GM21723 (cell line): ENCODE measurements around the gene PDZD7.
A peak's percentile ranks its signal among the peaks of the same experiment; 100 is the strongest.
"Not testable (repeated sequence)": the region's sequence is repeated elsewhere in the genome, so short reads cannot be mapped to it uniquely, and the experiment has no call there.

Experiments used
- ATAC-seq: cut with Tn5 transposase; IDR thresholded peaks from one replicate; pipeline ENCODE4 v1.9.1; 2021; ENCODE audit warnings: mild to moderate bottlenecking, moderate library complexity; ENCODE audit not compliant: unreplicated experiment

The PDZD7 gene

DNA sequence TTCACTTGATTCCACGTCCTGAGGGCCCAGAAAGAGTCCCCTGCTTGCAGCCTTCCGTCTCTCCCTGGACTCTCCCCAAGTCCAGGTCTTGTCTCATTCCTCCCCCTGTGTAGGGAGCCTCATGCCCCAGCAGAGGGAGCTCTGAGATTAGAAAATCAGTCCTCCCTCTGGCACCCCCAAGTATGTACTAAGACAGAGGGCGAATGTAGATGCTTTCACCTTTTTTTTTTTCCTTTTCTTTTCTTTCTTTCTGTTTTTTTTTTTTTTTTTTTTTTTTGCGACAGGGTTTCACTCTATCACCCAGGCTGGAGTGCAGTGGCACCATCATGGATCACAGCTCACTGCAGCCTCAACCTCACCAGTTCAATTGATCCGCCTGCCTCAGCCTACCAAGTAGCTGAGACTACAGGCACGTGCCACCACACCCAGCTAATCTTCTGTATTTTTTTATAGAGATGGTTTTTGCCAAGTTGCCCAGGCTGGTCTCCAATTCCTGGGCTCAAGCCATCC, 10.4 kb upstream of the PDZD7 start:
- peak; percentile 68 for ATAC-seq

DNA sequence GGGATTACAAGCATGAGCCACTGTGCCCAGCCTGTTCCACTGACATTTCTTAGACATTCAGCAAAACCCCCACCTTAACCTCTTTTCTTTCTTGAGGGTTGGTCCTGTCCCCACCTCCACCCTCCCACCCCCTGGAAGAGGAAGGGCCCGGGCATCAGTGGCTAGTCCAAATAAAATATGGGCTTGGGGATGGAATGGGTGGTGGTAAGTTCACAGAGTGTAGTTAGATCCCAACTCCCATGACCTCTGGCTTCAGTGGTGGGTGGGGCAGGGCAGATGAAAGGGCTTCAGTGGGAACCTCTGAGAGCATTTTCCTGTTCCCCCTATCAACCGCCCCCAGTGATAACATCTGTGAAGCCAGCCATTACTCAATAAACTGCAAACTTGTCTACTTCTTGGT, 9.9 kb upstream of the PDZD7 start:
- ATAC-seq, result no peak

DNA sequence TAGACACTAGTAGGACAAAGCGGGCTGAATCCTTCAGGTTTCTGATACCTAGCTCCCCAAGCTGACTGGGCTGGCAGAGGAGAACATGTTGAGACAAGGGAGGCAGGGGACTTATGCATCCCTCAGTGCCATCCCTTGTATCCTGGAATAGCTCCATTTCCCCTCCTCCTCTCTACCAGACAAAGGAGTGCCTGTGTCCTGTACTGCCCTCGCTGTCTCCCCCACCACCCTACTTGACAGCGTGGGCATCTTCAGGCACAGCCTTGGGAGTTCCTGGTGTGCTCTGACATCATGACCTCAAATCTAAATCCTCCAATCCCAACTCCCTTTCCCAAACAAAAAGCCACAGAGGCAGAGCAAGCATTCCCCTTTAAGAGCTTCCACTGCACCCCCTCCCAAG, 9.1 kb upstream of the PDZD7 start:
- ATAC-seq, result no peak

DNA sequence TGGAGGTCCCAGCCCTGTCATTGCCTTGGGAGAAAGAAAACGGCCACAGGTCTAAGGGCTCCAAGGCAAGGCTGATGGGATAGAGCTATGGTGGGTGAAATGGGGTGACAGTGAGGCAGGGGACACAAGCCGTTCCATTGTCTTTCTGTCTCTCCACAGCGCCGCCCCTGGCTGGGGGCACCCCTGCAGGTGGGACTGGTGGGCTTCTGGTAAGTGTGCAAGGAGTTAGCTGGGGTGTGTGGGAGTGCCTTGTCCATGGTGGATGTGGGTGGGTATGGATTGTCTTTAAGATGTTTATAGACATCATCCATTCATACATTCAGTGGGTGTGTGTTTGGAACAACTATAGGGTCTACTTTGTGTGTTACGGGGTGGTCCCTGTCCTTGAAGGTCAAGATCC, 7.6 kb upstream of the PDZD7 start:
- no peak for ATAC-seq

DNA sequence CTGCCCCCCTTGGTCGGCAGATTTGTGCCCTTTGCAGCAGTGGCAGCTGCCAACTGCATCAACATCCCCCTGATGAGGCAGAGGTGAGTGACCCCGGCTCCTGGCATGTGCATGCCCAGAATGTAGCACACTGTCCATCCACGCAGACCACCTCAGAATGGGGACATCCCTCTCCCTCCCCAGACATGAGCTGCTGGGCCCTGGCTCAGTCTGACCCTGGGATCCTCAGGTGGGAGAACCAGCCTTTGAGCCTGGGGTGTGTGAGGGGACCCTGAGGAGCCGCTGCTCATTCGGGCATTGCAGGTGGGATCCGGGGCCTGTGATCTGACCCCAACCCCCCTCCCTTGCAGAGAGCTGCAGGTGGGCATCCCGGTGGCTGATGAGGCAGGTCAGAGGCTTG, 5.8 kb upstream of the PDZD7 start:
- ATAC-seq, result no peak

DNA sequence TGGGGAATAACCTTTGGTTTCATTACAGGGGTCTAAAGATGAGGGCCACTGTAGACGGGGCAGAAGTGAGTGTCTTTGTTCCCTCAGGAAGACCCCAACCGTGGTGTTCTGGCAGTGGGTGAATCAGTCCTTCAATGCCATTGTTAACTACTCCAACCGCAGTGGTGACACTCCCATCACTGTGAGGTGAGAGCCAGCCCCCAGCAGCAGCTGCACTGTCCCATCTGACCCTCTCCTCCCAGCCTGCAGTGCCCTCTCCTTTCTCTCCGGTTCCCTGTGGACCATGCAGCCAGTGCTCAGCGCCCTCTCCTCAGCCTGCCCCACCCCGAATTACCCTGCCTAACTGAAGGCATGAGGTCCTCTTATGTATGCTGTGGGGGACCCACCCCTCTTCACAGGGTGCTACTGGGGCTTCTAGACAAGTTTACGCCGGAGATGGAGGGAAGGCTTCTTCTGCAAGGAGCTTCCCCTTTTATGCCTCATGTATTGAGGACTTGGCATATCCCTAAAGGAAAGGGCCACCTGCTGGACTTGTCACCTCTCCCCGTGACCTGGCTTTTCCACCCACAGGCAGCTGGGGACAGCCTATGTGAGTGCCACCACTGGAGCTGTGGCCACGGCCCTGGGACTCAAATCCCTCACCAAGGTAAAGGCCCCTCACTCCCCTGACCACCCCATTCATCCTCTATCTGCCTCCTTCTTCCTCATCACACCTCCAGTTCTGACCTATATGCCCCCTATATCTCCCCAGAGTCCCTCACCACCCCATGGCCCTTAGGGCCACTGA, 5.2 kb upstream of the PDZD7 start:
- no peak for ATAC-seq

DNA sequence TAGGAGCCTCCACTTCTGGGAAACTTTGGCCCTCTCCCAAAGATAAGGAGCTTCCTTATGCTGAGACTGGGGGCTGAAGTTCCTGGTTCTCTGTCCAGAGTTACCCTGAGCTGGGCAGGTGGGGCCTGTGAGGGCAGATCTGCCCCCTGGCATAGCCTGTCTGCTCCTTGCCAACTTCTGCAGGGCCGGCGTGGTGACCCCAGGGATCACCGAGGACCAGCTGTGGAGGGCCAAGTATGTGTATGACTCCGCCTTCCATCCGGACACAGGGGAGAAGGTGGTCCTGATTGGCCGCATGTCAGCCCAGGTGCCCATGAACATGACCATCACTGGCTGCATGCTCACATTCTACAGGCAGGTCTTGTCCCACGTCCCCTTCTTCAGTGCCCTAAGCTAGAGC, 4.4 kb upstream of the PDZD7 start:
- ATAC-seq, result no peak

DNA sequence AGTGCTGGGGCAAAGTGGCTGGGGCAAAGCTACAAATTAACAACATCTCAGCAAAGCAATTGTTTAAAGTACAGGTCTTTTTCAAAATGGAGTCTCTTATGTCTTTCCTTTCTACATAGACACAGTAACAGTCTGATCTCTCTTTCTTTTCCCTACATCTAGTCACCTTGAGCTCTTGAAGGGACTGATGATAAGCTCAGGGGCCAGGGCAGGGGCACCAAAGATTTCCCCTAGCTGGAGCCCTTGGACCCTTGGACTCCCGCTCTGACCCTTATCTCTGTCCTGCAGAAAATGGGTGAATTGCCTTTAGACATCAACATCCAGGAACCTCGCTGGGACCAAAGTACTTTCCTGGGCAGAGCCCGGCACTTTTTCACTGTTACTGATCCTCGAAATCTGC, 3.5 kb upstream of the PDZD7 start:
- not testable (repeated sequence) for ATAC-seq

DNA sequence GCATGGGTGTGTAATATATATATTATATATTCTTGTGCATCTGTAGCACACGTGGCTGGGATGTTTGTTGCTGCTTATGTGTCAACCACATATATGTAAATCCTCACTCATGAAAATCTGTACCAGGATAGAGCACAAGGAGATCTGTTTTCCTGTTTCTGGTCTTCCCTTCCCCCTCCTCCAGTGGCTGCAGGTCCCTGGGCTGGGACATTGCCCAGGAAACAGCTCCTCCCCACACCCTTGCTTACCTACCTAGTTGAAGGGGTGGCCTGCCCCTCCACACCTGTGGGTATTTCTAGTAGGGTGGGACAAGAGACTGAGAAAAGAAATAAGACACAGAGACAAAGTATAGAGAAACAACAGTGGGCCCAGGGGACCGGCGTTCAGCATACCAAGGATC, 2.3 kb upstream of the PDZD7 start:
- no peak for ATAC-seq

DNA sequence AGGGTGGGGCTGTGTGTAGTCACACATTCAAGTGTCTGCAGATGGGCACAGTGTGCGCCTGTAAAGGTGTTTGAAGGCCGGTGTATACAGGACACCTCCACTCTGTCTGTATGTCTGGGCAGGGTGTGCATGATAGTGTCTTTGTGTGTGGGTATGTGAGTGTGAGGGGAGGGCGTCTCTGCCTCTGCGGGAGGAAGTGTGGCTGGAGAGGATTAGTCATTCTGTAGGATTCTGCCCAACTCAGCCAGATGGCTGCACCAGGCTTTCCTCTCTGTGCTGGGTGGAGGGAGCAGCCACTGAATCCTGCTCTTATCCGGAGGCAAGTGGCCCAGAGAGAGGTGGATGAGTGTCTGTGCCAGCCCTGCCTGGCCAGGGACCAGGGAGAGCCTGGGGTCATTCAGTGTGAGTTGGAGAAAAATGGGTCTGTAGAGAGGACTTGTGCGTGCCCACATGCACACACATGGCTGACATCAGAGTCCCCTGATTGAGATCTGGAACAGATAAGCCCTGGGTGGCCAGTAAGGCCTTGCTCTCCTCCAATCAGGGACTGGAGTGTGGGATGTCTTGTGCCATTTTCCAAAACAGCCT, 1.8 kb upstream of the PDZD7 start:
- ATAC-seq, result peak; percentile 4

DNA sequence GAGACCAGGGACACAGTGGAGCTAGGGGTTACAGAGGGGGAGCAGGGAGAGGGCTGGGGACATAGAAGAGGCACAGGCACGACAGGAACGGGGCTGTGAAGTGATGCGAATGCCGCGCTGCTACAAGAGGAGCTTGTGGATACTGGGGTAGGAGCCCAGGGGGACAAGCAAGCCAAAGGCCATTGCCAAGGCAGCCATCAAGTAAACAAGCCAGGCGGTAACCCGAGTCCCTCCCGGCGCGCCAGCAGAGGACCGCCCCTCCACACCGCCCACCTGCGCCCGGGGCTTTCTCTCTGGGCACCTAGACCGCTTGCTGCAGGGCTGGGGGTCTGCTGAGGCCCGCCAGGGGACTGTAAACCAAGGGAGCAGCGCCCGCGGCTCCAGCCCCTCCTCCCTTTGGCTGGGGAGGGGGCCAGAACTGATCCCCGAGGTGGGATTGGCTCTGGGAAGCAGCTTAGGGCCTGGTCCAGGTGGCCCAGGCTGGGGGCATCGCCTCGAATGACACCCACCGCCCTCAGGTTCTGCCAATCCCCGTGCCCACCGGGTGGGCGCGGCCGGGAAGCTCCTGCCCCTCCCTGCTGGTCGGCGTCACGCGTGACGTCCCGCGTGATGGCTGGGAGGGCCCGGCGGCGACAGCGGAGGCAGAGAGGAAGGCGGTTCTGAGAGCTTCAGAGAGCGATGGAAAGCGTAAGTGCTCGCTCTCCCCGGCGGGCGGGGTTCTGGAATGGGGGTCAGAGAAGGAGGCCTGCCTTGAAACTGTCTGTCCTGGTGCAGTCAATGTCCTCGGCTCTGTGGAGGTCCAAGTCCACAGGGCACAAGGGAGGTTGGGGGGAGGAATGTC, 1.1 kb upstream of the PDZD7 start:
- ATAC-seq, result peak; percentile 43

DNA sequence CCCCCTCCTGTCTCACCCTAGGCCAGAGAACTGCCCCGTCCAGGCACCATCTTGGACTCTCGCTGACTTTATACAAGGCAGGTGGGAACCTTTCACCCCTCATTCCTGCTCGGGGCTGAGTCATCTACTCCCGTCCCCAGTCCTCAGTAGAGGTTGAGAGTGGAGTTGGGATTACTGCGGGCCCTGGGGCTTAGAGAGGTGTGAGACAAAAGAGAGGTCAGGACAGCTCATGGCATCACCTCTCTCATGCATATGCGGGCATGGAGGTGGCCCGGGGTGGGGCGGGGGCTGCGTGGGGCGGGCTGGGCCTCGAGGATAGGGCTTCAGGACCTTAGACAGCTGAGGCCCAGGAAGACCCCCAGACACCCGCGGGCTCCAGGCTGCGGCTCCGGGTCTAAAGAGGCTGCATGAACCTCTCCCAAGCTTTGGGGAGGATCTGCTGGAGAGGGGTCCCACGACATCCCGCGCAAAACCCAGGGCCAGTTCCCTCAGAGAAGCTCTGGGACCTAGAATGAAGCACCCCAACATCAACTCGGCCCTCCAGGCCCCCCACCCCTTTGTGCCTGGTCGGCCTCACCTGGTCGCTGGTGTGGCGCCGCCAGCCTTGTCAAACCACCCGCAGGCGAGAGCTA, 317 bp downstream of the PDZD7 start:
- no peak for ATAC-seq

DNA sequence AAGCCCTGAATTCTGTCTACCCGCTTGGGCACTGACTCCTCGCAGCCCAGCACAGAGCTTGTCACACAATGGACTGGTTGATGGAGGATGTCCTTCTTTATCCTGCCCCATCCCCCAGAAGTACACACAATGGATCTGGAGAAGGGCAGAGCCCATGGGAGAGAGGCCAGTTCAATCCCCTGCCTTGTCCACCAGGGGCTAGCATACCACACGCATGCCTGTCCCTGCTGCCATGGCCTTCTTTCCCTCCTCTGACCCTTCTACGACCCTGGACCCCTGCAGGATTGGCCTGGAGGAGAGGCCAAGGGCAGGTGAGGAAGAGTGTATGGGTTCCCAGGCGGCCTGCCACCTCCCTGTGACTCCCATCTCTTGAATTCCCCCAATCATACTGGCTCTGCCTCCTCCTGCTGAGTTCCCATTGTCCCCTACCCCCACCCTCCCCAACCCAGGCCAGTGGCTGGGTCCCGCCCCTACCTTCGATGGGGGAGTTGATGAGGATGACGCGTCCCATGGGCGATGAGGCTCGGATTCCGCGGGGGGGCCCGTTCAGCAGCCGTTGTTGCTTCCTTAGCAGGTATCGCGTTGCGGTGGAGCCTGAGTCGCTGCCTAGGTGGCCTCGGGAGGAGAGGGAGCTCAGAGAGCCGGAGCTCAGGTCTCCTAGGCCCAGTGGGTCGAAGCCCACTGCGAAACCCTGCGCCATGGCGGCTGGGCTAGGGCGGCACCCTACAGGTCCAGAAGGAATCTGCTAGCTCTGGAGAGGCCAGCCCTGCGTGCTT, 1.2 kb downstream of the PDZD7 start:
- no peak for ATAC-seq

DNA sequence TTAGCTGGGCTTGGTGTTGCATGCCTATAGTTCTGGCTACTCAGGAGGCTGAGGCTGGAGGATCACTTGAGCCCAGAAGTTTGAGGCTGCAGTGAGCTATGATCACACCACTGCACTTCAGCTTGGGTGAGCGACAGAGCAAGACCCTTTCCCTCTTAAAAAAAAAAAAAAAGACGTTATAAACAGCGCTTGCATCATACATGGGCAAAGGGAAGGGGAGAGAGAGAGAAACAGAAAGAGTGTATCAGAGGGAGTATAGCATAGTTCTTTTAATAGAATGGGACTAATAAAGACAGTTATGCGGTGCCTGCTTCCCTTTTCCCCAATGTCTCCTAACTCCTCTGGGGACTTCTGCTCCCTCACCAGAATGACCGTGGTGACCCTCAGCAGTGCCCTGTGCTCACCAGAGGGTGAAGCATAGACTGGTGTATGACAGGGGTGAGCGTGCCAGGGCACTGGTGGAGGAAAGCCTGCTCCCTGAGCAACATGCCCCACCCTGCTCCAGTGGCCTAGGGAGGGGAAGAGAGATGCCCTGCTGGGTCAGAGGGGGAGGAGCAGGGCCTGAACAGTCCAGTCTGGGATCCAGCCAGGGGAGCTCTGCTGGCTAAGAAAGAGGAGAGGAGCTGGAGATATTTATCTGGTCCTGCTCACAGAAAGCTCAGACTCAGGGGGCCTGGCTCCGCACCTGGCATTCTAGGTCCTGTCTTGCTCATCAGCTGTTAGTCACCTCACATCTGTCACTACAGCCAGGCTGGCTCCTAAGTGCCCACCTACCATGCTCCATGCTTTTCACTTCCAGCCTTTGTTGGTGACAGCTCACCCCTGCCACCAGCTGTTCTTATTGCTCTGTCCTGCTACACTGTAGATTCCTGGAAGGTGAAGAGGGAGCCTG, 2.2 kb downstream of the PDZD7 start:
- no peak for ATAC-seq

DNA sequence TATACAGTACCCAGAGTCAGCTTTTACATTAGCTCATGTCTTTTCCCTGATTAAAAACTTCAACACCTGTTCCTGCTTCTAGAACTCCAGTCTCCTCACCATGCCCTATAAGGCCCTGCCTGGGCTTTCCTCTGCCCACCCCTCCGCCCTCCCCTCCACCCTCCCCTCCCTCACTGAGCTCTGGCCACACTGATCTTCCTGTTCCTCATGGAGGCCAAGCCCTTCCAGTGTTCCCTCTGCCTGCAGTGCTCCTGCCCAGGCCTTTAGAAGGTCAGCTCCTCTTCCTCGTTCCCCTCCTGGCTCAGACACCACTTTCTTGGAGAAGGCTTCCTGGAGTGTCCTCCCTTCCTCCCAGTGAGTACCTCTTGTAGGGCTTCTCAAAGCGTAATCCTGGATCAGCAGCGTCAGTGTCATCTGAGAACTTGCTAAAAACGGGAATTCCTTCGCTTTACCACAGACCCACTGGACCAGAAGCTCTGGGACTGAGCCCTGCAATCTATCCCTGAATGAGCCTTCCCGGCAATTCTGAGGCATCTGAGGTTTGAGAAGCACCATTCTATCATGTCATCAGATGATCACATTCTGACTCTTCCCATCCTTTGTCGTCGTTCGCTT, 3.7 kb downstream of the PDZD7 start:
- ATAC-seq, result no peak

DNA sequence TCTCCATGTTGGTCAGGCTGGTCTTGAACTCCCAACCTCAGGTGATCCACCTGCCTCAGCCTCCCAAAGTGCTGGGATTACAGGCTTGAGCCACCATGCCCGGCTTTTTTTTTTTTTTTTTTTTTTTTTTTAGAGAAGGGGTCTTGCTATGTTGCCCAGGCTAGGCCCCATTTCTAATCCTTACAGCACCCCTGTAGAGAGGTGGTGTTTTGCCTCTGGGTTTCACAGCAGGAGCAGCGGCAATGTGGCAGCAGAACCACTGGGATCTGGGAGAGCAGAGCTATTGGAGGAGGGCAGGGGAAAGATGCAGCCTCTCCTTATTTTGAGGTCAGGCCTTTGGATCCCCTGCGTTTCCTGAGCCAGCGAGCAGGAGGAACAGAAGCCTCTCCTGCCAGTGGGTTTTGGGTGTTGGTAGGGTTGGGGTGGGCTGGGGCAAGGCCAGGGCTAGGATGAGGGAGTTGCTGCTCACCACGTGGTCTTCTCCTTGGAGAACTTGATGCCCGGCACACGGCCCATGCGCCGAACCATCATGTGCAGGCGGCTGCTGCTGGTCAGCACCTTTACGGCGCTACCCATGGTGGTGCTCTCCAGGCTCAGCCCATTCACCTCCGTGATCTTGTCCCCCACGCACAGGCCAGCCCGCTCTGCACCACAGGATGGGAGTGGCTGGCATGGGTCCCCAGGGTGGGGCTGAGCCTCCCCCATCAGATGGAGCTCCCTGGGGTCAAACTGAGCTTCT, 7.8 kb downstream of the PDZD7 start:
- no peak for ATAC-seq

DNA sequence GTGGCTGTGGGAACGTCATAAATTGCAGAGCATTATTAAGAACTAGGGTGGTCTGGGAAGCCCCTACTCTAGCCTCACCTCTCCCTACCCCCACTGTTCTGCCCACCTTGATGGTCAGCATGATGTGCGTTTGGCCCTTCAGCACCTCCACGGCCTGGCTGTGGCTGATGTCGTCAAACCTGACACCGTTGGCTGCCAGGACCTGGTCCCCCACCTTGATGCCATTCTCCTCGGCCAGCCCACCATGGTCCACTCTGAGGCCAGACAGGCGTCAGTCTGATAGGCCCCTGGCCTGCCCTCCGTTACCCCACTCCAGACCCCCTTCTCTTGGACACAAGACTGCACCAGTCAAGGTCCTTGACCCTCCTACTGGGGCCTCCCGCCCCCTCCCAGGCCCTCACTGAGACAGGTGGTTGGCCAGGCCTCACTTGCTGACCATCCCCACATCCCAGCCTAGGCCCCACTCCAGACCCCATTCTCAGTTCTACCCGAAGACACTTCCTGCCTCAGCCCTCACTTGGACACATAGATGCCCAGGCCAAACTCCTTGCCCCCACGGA, 9.2 kb downstream of the PDZD7 start:
- ATAC-seq, result no peak

DNA sequence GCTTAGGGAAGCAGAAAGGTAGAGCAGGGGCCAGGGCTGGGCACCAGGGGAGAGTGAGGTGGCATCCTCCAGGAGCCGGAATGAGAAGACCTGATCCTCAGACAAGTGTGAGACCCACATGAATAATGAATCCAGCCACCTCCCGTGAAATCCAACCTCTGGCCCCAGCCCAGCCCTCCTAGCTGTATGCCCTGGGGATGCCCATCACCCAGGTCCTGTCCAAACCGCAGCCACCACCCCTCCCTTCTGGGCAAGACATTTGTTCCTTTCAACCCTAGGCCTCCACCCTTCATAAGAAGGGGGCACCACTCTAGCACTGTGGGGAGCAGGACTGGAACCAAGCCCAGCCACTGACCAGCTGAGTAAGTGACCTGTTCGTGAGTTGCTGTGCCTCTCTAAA, 9.7 kb downstream of the PDZD7 start:
- ATAC-seq, result no peak
